IPS-18a (cell line): ENCODE measurements around the gene IFT81.
"Not testable (repeated sequence)": the region's sequence is repeated elsewhere in the genome, so short reads cannot be mapped to it uniquely, and the experiment has no call there.

Source experiments
- H3K27ac ChIP-seq: one replicate; pipeline ENCODE4 v1.5.1; 2013; ENCODE audit warnings: low read length
- H3K27me3 ChIP-seq: one replicate; pipeline ENCODE4 v1.6.1; 2013; ENCODE audit warnings: mild to moderate bottlenecking, low read length; ENCODE audit not compliant: control insufficient read depth, insufficient read depth
- H3K36me3 ChIP-seq: one replicate; pipeline ENCODE4 v1.6.1; 2013; ENCODE audit warnings: low read depth, low read length; ENCODE audit not compliant: control insufficient read depth
- H3K4me1 ChIP-seq: one replicate; pipeline ENCODE4 v1.6.1; 2013; ENCODE audit warnings: low read depth, low read length; ENCODE audit not compliant: control insufficient read depth
- H3K4me3 ChIP-seq: one replicate; pipeline ENCODE4 v1.5.1; 2013; ENCODE audit warnings: low read length
- H3K9ac ChIP-seq: one replicate; pipeline ENCODE4 v1.6.1; 2013; ENCODE audit warnings: mild to moderate bottlenecking, low read length, moderate library complexity
- H3K9me3 ChIP-seq: one replicate; pipeline ENCODE4 v1.6.1; 2013; ENCODE audit warnings: low read depth, low read length; ENCODE audit not compliant: control insufficient read depth

The IFT81 gene

GRCh38 chr12:110193196-110193595, 69.0 kb downstream of the IFT81 start:
- Histone ChIP-seq H3K9ac (no peak overlapping the region), H3K27ac (no peak overlapping the region), H3K27me3 (no peaks in the 10 kb centered on the region), H3K9me3 (no peaks in the 10 kb centered on the region), H3K36me3 (no peaks in the 10 kb centered on the region), H3K4me3 (no peak overlapping the region), H3K4me1 (no peaks in the 10 kb centered on the region)

- Histone ChIP-seq H3K27me3 (no peaks in the 10 kb centered on the region), H3K27ac (no peak overlapping the region), H3K36me3 (no peaks in the 10 kb centered on the region), H3K9ac (no peak overlapping the region), H3K9me3 (no peaks in the 10 kb centered on the region), H3K4me3 (no peak overlapping the region), H3K4me1 (peaks cover 12% of the 10 kb centered on the region)
These were observed 72.8 kb downstream of the IFT81 start for GRCh38 chr12:110197003-110197402.

- H3K9ac ChIP-seq, result no peak overlapping the region
- H3K27ac ChIP-seq, result no peak overlapping the region
- no peaks in the 10 kb centered on the region for H3K9me3 ChIP-seq
- H3K27me3 ChIP-seq, result no peaks in the 10 kb centered on the region
- H3K36me3 ChIP-seq, result no peaks in the 10 kb centered on the region
- peaks cover 12% of the 10 kb centered on the region for H3K4me1 ChIP-seq
- no peak overlapping the region for H3K4me3 ChIP-seq
These were observed 74.2 kb downstream of the IFT81 start for GRCh38 chr12:110198386-110198785.

- H3K36me3 ChIP-seq, result peaks cover 3% of the 10 kb centered on the region
- H3K9me3 ChIP-seq, result no peaks in the 10 kb centered on the region
- no peaks in the 10 kb centered on the region for H3K27me3 ChIP-seq
- H3K27ac ChIP-seq, result peak overlapping the region; percentile 12
- H3K4me1 ChIP-seq, result peaks cover 12% of the 10 kb centered on the region
- H3K4me3 ChIP-seq, result peak overlapping the region; percentile 23
- peak overlapping the region; percentile 47 for H3K9ac ChIP-seq
These were observed 75.4 kb downstream of the IFT81 start for GRCh38 chr12:110199339-110200123.

GRCh38 chr12:110200124-110200417, 75.9 kb downstream of the IFT81 start:
- Histone ChIP-seq H3K4me1 (peaks cover 12% of the 10 kb centered on the region), H3K9me3 (no peaks in the 10 kb centered on the region), H3K4me3 (no peak overlapping the region), H3K36me3 (peaks cover 7% of the 10 kb centered on the region), H3K27me3 (no peaks in the 10 kb centered on the region), H3K9ac (no peak overlapping the region), H3K27ac (no peak overlapping the region)

- peaks cover 11% of the 10 kb centered on the region for H3K36me3 ChIP-seq
- H3K9ac ChIP-seq, result no peak overlapping the region
- no peak overlapping the region for H3K4me3 ChIP-seq
- peaks cover 12% of the 10 kb centered on the region for H3K4me1 ChIP-seq
- no peak overlapping the region for H3K27ac ChIP-seq
- no peaks in the 10 kb centered on the region for H3K27me3 ChIP-seq
- H3K9me3 ChIP-seq, result no peaks in the 10 kb centered on the region
These were observed 77.8 kb downstream of the IFT81 start for GRCh38 chr12:110201995-110202394.

- no peak overlapping the region for H3K27ac ChIP-seq
- no peak overlapping the region for H3K9ac ChIP-seq
- H3K9me3 ChIP-seq, result no peaks in the 10 kb centered on the region
- H3K4me3 ChIP-seq, result no peak overlapping the region
- peaks cover 12% of the 10 kb centered on the region for H3K4me1 ChIP-seq
- peaks cover 11% of the 10 kb centered on the region for H3K36me3 ChIP-seq
- H3K27me3 ChIP-seq, result no peaks in the 10 kb centered on the region
These were observed 79.4 kb downstream of the IFT81 start for GRCh38 chr12:110203546-110203945.

GRCh38 chr12:110205931-110206330, 81.8 kb downstream of the IFT81 start:
- Histone ChIP-seq H3K4me1 (no peaks in the 10 kb centered on the region), H3K9ac (no peak overlapping the region), H3K9me3 (no peaks in the 10 kb centered on the region), H3K27ac (no peak overlapping the region), H3K36me3 (peaks cover 11% of the 10 kb centered on the region), H3K4me3 (no peak overlapping the region), H3K27me3 (no peaks in the 10 kb centered on the region)

- H3K9ac ChIP-seq, H3K27me3 ChIP-seq, H3K4me3 ChIP-seq, H3K4me1 ChIP-seq, H3K9me3 ChIP-seq, H3K36me3 ChIP-seq, H3K27ac ChIP-seq: not testable (repeated sequence)
These were observed 87.7 kb downstream of the IFT81 start for GRCh38 chr12:110211639-110212536.

GRCh38 chr12:110217996-110218674, 94.0 kb downstream of the IFT81 start:
- H3K9ac ChIP-seq, result no peak overlapping the region
- H3K4me1 ChIP-seq, result no peaks in the 10 kb centered on the region
- H3K9me3 ChIP-seq, result no peaks in the 10 kb centered on the region
- no peaks in the 10 kb centered on the region for H3K27me3 ChIP-seq
- H3K36me3 ChIP-seq, result no peaks in the 10 kb centered on the region
- no peak overlapping the region for H3K27ac ChIP-seq
- no peak overlapping the region for H3K4me3 ChIP-seq

- H3K27me3 ChIP-seq, result no peaks in the 10 kb centered on the region
- H3K9ac ChIP-seq, result no peak overlapping the region
- H3K27ac ChIP-seq, result no peak overlapping the region
- H3K9me3 ChIP-seq, result no peaks in the 10 kb centered on the region
- H3K4me3 ChIP-seq, result no peak overlapping the region
- no peaks in the 10 kb centered on the region for H3K36me3 ChIP-seq
- H3K4me1 ChIP-seq, result no peaks in the 10 kb centered on the region
These were observed 97.9 kb downstream of the IFT81 start for GRCh38 chr12:110222027-110222426.
